DMS79 treated with DMSO at 0.1 percent for 48 hours (cell line): Measurements from ENCODE around the gene XYLT2.

ENCODE experiments used
- DNase-seq: peaks from one replicate; lab custom pipeline; 2025; lab: John Stamatoyannopoulos, UW

Gene XYLT2

GRCh38 chr17:50348522-50349242 lies 2.8 kb downstream of the XYLT2 start:
- DNase-seq: no peak

DNA sequence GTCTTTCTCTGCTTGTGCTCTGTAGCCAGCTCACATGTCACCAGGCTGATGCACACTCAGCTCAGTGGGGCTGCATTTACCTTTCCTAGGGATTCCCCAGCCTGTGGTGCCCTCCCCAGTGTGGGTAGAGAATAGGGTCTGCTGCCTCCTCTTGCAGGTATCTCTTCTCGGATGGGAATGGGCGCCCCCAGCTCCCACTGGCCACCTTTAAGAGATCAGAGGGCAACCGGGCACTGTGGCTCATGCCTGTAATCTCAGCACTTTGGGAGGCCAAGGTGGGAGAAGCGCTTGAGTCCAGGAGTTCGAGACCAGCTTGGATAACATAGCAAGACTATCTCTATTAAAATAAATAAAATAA lies 3.3 kb downstream of the XYLT2 start:
- DNase-seq: no peak

- no peak for DNase-seq
Observed at GRCh38 chr17:50350733-50351132, 4.8 kb downstream of the XYLT2 start.

DNA sequence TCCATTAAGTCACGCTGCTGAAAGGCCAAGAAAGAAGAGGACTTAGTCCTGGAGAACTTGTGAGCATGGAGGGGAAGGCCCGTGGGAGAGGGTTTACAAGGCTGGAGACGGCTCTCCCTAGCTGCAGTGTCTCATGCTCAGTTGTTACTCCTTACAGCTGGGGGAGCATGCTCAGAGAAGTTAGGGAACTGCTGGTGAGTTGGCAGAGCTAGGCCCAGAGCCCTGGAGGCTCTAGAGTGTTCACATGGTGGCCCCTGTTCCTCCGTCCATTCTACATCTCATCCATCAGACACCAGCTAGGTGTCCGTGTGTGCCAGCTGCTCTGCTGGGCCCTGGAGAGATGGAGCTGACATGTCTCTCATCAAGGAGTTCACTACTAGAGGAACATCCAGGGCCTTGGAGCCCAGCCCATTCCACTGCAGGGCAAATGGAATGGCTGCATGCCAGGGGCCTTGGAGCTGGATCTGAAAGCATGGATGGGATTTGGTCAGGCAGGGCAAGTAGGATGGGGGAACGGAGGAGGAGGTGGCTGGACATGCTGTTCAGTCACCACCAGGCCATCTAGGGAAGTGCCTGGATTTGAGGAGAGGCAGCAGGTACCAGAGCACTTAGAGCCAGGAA lies 6.3 kb downstream of the XYLT2 start:
- DNase-seq: no peak

- DNase-seq: no peak
Observed at GRCh38 chr17:50352693-50353599, 7.0 kb downstream of the XYLT2 start.

DNA sequence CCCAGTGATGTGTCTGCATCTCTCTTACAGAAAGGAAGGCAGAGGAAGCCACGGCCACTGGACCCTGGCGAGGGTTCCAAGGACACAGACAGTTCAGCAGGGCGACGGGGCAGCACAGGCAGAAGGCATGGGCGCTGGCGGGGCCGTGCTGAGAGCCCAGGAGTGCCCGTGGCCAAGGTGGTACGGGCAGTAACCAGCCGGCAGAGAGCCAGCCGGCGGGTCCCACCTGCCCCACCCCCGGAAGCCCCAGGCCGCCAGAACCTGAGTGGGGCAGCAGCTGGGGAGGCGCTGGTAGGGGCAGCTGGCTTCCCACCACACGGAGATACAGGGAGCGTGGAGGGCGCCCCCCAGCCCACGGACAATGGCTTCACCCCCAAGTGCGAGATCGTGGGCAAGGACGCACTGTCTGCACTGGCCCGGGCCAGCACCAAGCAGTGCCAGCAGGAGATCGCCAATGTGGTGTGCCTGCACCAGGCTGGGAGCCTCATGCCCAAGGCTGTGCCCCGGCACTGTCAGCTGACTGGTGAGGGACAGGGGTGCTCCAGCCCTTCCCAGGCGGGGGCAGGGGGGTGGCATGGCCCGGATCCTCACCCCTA lies 7.8 kb downstream of the XYLT2 start:
- DNase-seq: no peak

- no peak for DNase-seq
Observed at GRCh38 chr17:50354198-50354597, 8.3 kb downstream of the XYLT2 start.

DNA sequence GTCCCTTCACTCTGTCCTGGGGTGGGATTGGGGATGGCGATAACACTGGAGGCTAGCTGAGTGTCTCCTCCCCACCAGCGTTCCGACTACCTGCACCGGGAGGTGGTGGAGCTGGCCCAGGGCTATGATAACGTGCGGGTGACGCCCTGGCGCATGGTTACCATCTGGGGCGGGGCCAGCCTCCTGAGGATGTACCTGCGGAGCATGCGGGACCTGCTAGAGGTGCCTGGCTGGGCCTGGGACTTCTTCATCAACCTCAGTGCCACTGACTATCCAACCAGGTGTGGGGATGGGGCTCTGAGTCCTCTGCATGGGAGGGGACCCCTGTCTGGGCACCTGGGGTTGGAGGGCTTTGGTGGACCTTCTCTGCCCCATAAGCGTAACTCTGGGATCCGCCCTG lies 8.8 kb downstream of the XYLT2 start:
- no peak for DNase-seq

DNA sequence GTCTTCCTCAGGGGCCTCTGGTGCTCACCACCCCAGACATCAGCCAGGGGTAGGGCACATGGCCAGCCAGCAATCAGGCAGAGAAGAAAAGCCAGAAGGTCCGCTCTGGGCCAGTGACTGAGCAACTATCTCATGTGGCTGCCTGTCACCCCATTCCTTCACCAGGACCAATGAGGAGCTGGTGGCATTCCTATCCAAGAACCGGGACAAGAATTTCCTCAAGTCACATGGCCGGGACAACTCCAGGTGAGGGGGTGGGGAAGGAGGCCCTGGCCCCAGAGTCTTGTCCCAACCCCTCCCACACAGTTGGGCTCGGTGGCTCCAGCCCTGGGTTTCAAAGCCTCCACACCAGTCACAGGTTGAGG lies 9.4 kb downstream of the XYLT2 start:
- DNase-seq: no peak

DNA sequence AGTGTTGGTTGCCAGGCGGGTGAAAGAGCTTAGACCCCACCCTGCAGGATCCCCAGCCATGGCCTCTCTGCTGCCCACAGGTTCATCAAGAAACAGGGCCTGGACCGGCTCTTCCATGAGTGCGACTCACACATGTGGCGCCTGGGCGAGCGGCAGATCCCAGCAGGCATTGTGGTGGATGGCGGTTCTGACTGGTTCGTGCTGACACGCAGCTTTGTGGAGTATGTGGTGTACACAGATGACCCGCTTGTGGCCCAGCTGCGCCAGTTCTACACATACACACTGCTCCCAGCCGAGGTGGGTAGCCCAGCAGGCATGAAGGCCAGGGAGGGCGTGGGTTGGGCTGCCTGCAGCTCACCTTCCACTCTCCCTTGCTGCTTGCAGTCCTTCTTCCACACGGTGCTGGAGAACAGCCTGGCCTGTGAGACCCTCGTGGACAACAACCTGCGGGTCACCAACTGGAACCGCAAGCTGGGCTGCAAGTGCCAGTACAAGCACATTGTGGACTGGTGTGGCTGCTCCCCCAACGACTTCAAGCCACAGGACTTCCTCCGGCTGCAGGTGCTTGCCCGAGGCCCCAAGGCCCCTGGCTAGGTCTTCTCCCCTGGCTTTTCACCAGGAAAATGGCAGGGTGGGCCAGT lies 9.9 kb downstream of the XYLT2 start:
- DNase-seq: no peak

GRCh38 chr17:50356418-50356817 lies 10.5 kb downstream of the XYLT2 start:
- no peak for DNase-seq

- DNase-seq: no peak
Observed at GRCh38 chr17:50356892-50357510, 11.1 kb downstream of the XYLT2 start.

GRCh38 chr17:50358177-50358576 lies 12.3 kb downstream of the XYLT2 start:
- no peak for DNase-seq

GRCh38 chr17:50359005-50359699 lies 13.2 kb downstream of the XYLT2 start:
- DNase-seq: no peak

GRCh38 chr17:50359998-50360461 lies 14.1 kb downstream of the XYLT2 start:
- no peak for DNase-seq

- DNase-seq: no peak
Observed at GRCh38 chr17:50360486-50361115, 14.7 kb downstream of the XYLT2 start.

DNA sequence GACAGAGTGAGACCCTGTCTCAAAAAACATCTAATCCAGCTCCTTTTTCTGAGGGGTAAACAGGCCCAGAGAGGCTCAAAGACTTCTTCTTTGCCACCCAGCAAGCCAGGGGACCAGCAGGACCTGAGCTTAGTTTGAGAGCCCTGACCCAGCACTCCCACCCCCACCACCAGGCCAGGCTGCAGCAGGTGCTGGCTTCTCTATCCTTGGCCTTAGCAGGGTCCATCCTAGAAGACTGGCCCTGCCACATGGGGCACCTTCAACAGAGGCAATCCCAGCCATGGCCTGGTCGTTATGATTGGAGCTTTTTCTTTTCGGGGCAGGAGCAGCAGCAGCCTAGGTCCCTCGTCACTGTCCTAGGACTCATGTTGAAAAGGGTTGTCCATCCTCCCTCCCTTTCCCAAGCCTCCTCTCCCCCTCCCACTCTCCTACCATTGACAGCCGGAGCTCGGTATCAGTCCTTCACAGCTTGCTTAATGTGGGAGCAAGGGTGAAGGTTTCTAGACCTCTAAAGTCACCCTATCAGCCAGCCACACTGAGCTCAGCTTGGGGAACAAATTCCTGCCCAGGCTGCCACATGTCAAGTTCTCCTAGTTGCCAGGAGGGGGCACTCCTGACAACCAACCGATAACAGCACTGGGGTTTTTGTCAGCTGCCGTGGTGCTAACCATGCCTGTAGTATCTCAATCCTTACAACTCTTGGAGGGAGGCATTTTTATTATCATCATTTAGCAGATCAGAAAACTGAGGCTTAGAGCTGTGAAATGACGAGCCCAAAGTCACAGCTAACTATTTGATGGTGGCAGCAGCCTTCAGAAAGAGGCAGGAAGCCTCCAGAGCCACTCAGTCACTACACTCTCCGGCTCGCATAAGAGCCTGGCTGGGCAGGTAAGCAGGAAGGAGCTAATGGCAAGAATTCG lies 15.9 kb downstream of the XYLT2 start:
- DNase-seq: no peak

DNA sequence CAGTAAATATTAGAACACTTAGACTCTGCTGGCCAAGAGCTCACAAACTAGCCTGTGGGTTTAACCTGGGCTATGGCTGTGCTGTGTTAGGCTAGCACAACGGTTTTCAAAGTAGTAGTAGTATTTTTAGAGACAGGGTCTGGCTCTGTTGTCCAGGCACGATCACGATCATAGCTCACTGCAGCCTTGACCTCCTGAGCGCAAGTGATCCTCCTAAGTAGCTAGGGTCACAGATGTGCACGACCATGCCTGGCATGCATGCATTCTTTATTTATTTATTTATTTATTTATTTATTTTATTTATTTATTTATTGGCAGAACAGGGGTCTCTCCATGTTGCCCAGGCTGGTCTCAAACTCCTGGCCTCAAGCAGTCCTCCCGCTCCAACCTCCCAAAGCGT lies 16.7 kb downstream of the XYLT2 start:
- no peak for DNase-seq
